Muscle layer of colon (tissue), 2 donors: Measurements from ENCODE around the gene ZNF563.
"Not testable (repeated sequence)": the region's sequence is repeated elsewhere in the genome, so short reads cannot be mapped to it uniquely, and the experiment has no call there.

Source experiments
- H3K27ac ChIP-seq: one replicate; pipeline ENCODE4 v1.7.0; 2013; ENCODE audit warnings: low read depth, mild to moderate bottlenecking, low read length, moderate library complexity
- H3K27me3 ChIP-seq, 2 donors: one replicate each; pipeline ENCODE4 v1.7.0; 2013; ENCODE audit warnings: low read length in 2 of 2, mild to moderate bottlenecking in 2 of 2; ENCODE audit not compliant: insufficient read depth in 2 of 2, control insufficient read depth in 1 of 2
- H3K36me3 ChIP-seq: one replicate; pipeline ENCODE4 v1.7.0; 2013; ENCODE audit warnings: mild to moderate bottlenecking, low read length; ENCODE audit not compliant: insufficient read depth
- H3K4me1 ChIP-seq: one replicate; pipeline ENCODE4 v1.7.0; 2013; ENCODE audit warnings: mild to moderate bottlenecking, low read length; ENCODE audit not compliant: insufficient read depth
- H3K4me3 ChIP-seq, 2 donors: one replicate each; pipeline ENCODE4 v1.7.0; 2013; ENCODE audit warnings: low read length in 2 of 2, low read depth in 1 of 2, mild to moderate bottlenecking in 1 of 2, moderate library complexity in 1 of 2
- H3K9ac ChIP-seq: one replicate; pipeline ENCODE4 v1.7.0; 2013; ENCODE audit warnings: low read length
- H3K9me3 ChIP-seq: one replicate; pipeline ENCODE4 v1.7.0; 2013; ENCODE audit warnings: mild to moderate bottlenecking, low read length
- donor health status: abdominal sarcoma.
- donor health status: Adenocarcinoma of cecum.

ZNF563 gene

GRCh38 chr19:12333162-12334159 lies at the start of gene ZNF563:
ZNF563 (minus strand) TSS chr19:12333633; CDS start chr19:12333482, 151 bp downstream.
- peaks cover 10% of the 10 kb centered on the region for H3K4me1 ChIP-seq
- H3K36me3 ChIP-seq: no peaks in the 10 kb centered on the region
- H3K27me3 ChIP-seq: no peaks in the 10 kb centered on the region
- H3K9ac ChIP-seq: peak within 1 kb of the TSS; percentile 66
- H3K9me3 ChIP-seq: no peaks in the 10 kb centered on the region
- H3K4me3 ChIP-seq: peak within 1 kb of the TSS; percentile 71 to 76
- peak within 1 kb of the TSS; percentile 82 for H3K27ac ChIP-seq

- no peaks in the 10 kb centered on the region for H3K9me3 ChIP-seq
- no peak overlapping the region for H3K9ac ChIP-seq
- no peaks in the 10 kb centered on the region for H3K27me3 ChIP-seq
- no peaks in the 10 kb centered on the region for H3K4me1 ChIP-seq
- no peak overlapping the region for H3K4me3 ChIP-seq
- no peak overlapping the region for H3K27ac ChIP-seq
- H3K36me3 ChIP-seq: peaks cover 8% of the 10 kb centered on the region
Observed at GRCh38 chr19:12380444-12380737, 47.0 kb upstream of the ZNF563 start.

GRCh38 chr19:12379732-12380443 lies 46.5 kb upstream of the ZNF563 start:
- H3K27ac ChIP-seq: no peak overlapping the region
- H3K4me1 ChIP-seq: no peaks in the 10 kb centered on the region
- peaks cover 8% of the 10 kb centered on the region for H3K36me3 ChIP-seq
- no peaks in the 10 kb centered on the region for H3K9me3 ChIP-seq
- no peaks in the 10 kb centered on the region for H3K27me3 ChIP-seq
- no peak overlapping the region for H3K9ac ChIP-seq
- no peak overlapping the region for H3K4me3 ChIP-seq

- Histone ChIP-seq H3K9ac (no peak overlapping the region), H3K4me3 (no peak overlapping the region), H3K27me3 (no peaks in the 10 kb centered on the region), H3K36me3 (no peaks in the 10 kb centered on the region), H3K4me1 (no peaks in the 10 kb centered on the region), H3K27ac (no peak overlapping the region), H3K9me3 (no peaks in the 10 kb centered on the region)
Observed at GRCh38 chr19:12374026-12374425, 40.6 kb upstream of the ZNF563 start.

GRCh38 chr19:12365236-12366162 lies 32.1 kb upstream of the ZNF563 start, which contains the start of gene ZNF442:
ZNF442 (minus strand) TSS chr19:12365683; CDS start chr19:12363631, 2,052 bp downstream.
- peak within 1 kb of the TSS; percentile 82 for H3K27ac ChIP-seq
- H3K4me3 ChIP-seq: peak within 1 kb of the TSS; percentile 82 to 88
- H3K36me3 ChIP-seq: no peaks in the 10 kb centered on the region
- no peaks in the 10 kb centered on the region for H3K9me3 ChIP-seq
- H3K9ac ChIP-seq: peak within 1 kb of the TSS; percentile 60
- H3K4me1 ChIP-seq: peaks cover 10% of the 10 kb centered on the region
- no peaks in the 10 kb centered on the region for H3K27me3 ChIP-seq

GRCh38 chr19:12364391-12365235 lies 31.2 kb upstream of the ZNF563 start:
- peak overlapping the region; percentile 82 to 88 for H3K4me3 ChIP-seq
- no peaks in the 10 kb centered on the region for H3K36me3 ChIP-seq
- H3K27ac ChIP-seq: peak overlapping the region; percentile 82

GRCh38 chr19:12362236-12362635 lies 28.8 kb upstream of the ZNF563 start:
- H3K4me3 ChIP-seq, H3K36me3 ChIP-seq, H3K4me1 ChIP-seq, H3K27me3 ChIP-seq, H3K9me3 ChIP-seq, H3K9ac ChIP-seq, H3K27ac ChIP-seq: not testable (repeated sequence)

More at GRCh38 chr19:12364391-12365235, 31.2 kb upstream of the ZNF563 start:
- no peaks in the 10 kb centered on the region for H3K27me3 ChIP-seq
- peaks cover 10% of the 10 kb centered on the region for H3K4me1 ChIP-seq
- H3K9me3 ChIP-seq: no peaks in the 10 kb centered on the region
- H3K9ac ChIP-seq: peak overlapping the region; percentile 60

GRCh38 chr19:12353375-12353774 lies 19.9 kb upstream of the ZNF563 start:
- Histone ChIP-seq H3K9ac (no peak overlapping the region), H3K4me3 (no peak overlapping the region), H3K4me1 (no peaks in the 10 kb centered on the region), H3K27ac (no peak overlapping the region), H3K27me3 (no peaks in the 10 kb centered on the region), H3K36me3 (peaks cover 20% of the 10 kb centered on the region), H3K9me3 (peaks cover 21% of the 10 kb centered on the region)

GRCh38 chr19:12350890-12351197 lies 17.4 kb upstream of the ZNF563 start:
- Histone ChIP-seq H3K4me3 (no peak overlapping the region), H3K9me3 (peaks cover 21% of the 10 kb centered on the region), H3K36me3 (peaks cover 20% of the 10 kb centered on the region), H3K9ac (no peak overlapping the region), H3K27ac (no peak overlapping the region), H3K27me3 (no peaks in the 10 kb centered on the region), H3K4me1 (no peaks in the 10 kb centered on the region)

- Histone ChIP-seq H3K4me1 (no peaks in the 10 kb centered on the region), H3K36me3 (peaks cover 20% of the 10 kb centered on the region), H3K27me3 (no peaks in the 10 kb centered on the region), H3K9me3 (peaks cover 21% of the 10 kb centered on the region), H3K4me3 (no peak overlapping the region), H3K27ac (no peak overlapping the region), H3K9ac (no peak overlapping the region)
Observed at GRCh38 chr19:12350185-12350889, 16.9 kb upstream of the ZNF563 start.
